GM21515 (cell line): ENCODE measurements around the gene SLC9A3.
"Not testable (repeated sequence)": the region's sequence is repeated elsewhere in the genome, so short reads cannot be mapped to it uniquely, and the experiment has no call there.

Source experiments
- ATAC-seq: cut with Tn5 transposase; IDR thresholded peaks from one replicate; pipeline ENCODE4 v1.9.1; 2021; ENCODE audit not compliant: unreplicated experiment

SLC9A3 gene

GRCh38 chr5:524234-524972 lies at the start of gene SLC9A3:
TSS of gene SLC9A3 (minus strand) at chr5:524449.
- no peak for ATAC-seq

DNA sequence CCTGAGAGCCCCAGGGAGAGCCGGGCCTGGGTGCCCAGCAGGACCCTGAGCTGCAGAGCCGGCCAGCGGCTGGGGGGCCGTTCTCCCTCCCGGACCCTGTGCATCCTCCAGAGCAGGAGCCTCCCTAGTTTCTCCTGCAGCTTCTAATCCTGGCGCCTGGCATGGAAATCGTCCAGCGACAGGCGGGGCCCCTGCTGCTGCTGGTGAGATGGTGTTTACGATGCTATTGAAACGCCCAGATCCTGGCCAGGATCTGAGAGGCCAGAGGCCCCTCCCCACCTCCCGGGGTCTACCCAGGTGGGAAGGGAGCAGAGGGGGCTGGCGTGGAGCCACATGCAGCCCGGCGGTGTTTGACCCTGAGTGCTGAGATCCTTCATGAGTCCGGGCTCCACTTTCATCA lies 49.7 kb upstream of the SLC9A3 start:
- ATAC-seq: no peak

DNA sequence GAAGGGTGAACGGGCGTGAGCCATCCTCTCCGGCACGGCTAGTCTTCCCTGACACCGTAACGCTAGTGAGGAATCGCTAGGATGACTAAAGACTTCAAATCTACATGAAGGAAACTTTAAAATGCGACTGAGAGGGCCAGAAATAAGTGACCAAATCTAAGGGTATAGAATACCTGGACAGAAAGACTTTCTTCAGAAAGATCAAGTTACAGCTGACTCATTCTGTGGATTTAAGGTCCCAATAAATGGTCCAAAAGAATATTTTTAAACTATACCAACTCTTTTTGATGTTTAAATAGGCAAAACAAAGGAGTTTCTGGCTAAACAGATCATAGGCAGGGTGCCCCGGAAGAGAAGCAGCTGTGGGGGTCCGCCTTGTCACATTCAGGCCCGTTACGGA lies 49.0 kb upstream of the SLC9A3 start:
- no peak for ATAC-seq

DNA sequence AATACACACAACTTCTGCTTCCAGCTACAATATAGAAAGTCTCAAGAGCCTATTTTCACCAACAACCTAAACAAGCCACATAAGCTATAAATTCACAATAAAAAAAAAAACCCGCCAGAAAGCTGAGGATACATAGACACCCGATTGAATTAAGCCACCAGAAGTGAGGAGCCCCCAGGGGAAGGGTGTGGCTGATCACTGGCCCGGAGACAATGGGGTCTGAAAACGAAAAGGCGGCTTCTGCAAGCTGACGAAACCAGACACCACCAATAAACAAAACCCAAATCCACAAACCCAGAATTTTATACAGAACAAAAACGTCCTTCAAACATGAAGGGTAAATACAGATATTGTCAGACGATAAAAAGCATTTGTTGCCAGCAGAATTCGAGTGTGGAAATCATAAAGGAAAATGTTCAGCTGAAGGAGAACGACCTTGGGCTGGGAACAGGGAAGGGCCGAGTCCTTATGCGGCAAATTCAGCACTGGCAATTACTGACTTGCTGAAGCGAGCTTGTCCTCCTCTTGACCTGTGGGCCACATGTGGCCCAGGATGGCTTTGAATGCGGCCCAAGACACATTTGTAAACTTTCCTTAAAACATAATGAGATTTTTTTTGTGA lies 48.3 kb upstream of the SLC9A3 start:
- no peak for ATAC-seq

GRCh38 chr5:571791-572190 lies 47.5 kb upstream of the SLC9A3 start:
- ATAC-seq: no peak

DNA sequence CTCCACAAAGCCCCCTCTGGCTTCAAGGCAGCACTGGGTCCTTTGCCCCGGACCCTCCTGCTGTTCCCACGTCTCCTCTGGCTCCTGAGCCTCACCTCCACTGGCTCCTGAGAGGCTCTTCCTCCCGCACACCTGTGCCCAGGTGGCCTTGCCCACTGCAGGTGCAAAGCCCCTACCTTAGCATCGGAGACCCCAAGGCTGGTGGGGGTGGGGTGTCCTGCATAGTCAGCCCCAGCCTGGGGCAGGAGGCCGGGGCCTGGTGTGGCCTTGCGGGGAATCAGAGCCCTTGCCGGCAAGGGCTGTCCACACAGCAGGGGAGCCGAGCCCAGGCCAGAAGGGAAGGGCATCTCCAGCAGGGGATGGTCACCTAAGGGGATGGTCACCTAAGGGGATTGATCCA lies 46.6 kb upstream of the SLC9A3 start:
- no peak for ATAC-seq

DNA sequence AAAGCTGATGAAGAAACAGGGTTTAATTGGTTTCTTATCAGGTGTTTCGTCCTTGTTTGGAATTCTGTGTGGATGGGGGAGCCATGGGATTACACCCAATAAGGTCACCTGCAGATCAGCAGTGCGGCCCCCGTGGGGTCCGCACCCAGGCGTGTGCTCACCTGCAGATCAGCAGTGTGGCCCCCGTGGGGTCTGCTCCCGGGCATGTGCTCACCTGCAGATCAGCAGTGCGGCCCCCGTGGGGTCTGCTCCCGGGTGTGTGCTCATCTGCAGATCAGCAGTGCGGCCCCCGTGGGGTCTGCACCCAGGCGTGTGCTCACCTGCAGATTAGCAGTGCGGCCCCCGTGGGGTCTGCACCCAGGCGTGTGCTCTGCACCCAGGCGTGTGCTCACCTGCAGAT lies 46.2 kb upstream of the SLC9A3 start:
- ATAC-seq: no peak

DNA sequence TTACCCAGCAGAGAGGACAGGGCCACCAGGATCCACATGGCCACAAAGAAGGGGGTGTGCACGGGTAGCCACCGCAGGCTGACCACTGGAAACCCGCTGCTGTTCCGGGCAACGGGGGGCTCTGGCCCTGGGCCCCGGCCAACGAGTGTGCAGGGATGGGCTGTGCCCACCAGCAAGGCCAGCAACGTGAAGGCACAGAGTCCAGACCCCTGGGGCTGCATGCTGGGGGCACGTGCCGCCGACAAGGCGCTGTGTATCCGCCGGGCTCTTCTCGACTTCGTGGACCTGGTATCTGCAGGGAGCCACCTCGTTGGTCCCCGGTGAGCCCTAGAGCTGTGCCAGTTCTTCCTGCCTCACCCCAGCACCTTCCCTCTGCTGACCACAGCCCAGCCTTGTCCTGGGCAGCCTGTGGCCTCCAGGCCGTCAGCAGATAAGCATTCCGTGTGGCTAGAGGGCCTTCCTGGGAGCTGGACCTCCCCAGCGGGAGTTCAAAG lies 45.7 kb upstream of the SLC9A3 start:
- ATAC-seq: no peak

DNA sequence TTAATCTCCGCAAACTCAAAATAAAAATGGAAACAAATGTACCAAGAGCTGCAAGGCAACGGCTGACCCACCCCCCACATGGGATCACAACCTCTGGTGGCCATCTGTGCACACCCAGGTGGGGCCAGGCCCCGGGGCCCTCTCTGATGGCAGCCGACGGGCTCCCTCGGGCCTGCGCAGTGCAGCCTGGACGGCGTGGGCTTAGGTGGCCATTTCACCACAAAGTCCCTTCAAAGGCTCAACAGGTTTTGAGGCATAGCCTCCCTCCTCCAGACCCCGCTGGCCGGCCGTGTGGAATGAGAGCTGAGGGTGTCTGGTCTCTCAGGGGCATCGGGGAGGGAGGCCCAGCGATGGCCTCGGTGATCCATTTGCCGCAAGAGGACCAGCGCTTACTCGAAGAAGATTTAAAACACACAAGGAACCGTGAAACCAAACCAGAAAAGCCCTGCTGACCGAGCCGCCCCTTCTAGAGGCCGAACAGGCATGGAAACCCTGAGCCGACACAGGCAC lies 45.2 kb upstream of the SLC9A3 start:
- ATAC-seq: no peak

GRCh38 chr5:568809-569208 lies 44.6 kb upstream of the SLC9A3 start:
- ATAC-seq: no peak

DNA sequence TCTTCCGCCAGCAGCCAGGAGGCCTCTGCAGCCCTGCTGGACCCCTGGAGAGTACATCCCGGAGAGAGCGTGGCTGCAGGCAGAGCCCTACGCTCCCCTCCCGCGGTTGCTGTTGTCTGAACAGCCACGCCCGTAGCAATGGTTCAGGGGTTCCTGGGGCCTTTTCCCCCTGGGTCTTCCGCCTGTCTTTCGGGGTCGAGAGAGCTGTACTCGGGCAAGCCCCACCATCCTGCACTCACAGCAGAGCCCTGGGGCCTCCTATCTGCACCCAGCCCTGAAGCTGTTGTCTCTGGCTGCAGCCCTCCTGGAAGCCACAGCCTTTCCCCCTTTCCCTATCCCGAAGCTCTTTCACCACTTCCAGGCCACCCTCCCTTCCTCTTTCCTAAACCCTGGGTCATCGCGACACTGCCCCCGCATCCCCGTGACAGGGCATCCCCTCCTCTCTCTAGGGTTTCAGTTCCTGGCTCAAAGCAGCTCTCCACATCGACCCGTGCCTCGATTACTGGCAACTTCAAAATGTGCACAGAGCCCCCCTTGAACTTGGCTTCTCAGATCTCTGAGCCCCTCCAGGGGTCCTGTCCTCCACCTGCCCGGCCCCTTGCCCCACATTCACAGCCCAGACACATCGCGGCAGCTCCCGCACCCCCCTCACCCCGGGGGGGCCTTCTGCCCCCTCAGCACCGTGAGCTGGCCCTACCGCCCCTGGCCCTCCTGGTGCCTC lies 44.0 kb upstream of the SLC9A3 start:
- ATAC-seq: no peak

GRCh38 chr5:567664-568060 lies 43.4 kb upstream of the SLC9A3 start:
- no peak for ATAC-seq

DNA sequence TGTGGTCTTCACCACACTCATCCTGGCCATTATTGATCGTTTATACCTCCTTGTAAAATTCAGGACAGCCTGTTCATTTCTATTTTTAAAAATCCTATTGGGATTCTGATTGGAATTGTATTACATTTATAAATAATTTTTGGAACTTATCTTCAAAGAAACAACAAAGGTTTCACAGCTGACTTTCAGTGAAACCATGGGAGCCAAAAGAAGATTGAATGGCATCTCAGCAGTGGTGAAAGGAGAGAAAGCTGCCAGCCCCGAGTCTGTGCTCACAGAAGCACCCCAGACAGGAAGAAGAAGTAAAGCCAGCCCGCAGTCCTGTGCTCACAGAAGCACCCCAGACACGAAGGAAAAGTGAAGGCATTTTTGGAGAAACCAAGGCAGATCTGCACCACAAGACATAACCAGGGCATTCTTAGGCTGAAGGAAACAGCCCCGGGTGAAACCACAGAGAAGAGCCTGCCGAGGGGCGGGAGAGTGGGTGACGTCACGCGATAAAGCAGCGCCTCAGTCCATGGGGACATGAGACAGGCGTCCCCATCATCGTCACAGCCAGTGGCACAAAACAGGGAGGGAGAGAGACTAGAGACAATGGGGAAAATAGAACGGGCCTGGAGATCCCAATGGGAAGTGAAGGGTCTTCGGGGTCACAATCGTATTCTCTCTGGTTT lies 42.5 kb upstream of the SLC9A3 start:
- no peak for ATAC-seq

- ATAC-seq: no peak
Observed at GRCh38 chr5:565782-566440, 41.7 kb upstream of the SLC9A3 start.

- ATAC-seq: no peak
Observed at GRCh38 chr5:561408-561807, 37.2 kb upstream of the SLC9A3 start.

- no peak for ATAC-seq
Observed at GRCh38 chr5:560792-561166, 36.5 kb upstream of the SLC9A3 start.

- no peak for ATAC-seq
Observed at GRCh38 chr5:558871-559503, 34.7 kb upstream of the SLC9A3 start.

DNA sequence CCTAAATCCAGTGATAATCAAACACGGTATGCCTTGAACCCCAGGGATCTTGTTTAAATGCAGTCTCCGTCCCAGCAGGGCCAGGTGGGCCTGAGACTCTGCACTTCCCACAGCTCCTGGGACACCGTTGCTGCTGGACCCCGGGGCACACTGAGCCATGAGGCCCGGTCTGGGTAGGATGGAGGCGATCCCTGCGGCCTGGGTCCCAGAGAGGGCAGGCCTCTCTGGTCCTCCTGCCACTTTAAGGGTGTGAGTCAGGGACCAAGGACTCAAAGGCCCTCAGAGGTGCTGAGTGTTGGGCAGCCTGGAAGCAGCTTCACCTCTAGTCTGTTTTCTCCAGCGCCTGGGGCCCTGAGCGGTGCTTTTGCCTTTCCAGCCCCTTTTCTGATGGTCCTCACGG lies 34.1 kb upstream of the SLC9A3 start:
- no peak for ATAC-seq

- ATAC-seq: not testable (repeated sequence)
Observed at GRCh38 chr5:557917-558316, 33.7 kb upstream of the SLC9A3 start.

- ATAC-seq: no peak
Observed at GRCh38 chr5:556909-557441, 32.7 kb upstream of the SLC9A3 start.
